ENCODE measurements around the gene NUDT12. TPM values are rescaled to one million over a fixed set of nuclear protein-coding genes. Genes with fewer than 3 reads are reported as not detected.

Gene NUDT12
- polyA plus RNA-seq, 3 donors: 23.4 to 29.6 (median 27.6) TPM

- DNase-seq (ENCODE audit: extremely low read depth in 1 of 11, low read depth in 9 of 11, low spot score in 4 of 11): no peak
Observed at GRCh38 chr5:103505581-103506305, 56.8 kb downstream of the NUDT12 start.

GRCh38 chr5:103503066-103503465 lies 59.5 kb downstream of the NUDT12 start:
- no peak for DNase-seq (ENCODE audit: extremely low read depth in 1 of 11, low read depth in 9 of 11, low spot score in 4 of 11)

- DNase-seq (ENCODE audit: extremely low read depth in 1 of 11, low read depth in 9 of 11, low spot score in 4 of 11): no peak
Observed at GRCh38 chr5:103502662-103503061, 59.9 kb downstream of the NUDT12 start.

All from renal cortex interstitium (tissue), 11 donors.